Eye (tissue), 1 donor: Measurements from ENCODE around the gene LZIC.
A peak's percentile ranks its signal among the peaks of the same experiment; 100 is the strongest.
"Not testable (repeated sequence)": the region's sequence is repeated elsewhere in the genome, so short reads cannot be mapped to it uniquely, and the experiment has no call there.

Experiments
- DNase-seq: peaks from one replicate; pipeline ENCODE4 v3.0.0-alpha.2; 2015

LZIC gene

DNA sequence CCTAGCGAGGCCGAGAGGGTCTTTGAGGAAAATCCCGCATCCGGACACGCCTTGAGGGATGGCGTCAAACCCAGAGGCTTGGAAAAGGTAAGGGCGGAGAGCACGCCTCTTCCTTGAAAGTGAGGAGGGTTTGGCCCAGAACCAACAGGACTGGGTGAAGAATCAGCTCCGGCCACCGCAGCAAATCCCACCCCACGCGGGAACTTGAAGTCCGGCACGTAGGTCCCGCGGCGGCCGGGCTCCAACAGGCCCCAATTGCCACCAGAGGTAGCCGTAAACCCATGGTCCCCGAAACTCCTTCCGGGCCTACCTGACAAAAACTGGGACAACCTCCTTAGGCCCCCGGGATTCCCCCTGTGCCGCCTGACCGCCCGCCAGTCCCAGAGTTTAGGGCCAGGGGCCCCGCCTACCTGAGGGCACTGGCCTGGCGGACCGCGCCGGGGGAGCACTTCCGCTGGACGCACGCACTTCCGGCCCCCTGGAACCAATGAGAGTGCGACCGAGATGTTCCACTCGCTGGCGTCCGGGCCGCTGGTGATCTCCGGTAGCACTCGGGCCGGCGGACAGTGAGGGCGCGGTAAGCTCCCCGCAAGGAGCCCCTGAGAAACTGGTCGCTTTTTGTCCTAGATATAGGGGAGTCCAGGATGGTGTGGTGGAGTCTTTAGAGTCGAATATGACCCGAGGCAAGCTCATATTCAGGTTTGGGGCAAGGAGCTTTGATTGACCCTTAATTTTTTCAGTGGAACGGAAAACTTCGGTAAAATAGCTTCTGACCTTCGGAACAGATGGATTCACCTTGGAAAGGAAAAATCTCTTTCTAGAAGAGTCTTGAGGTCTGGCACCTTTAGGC lies at the start of gene LZIC, which contains the start of gene NMNAT1:
TSS of gene LZIC (minus strand) at position 453 of the 850 bp plus-strand sequence. CDS start 6,772 bp downstream, outside the sequence.
TSS of gene NMNAT1 (plus strand) at position 537 of the 850 bp plus-strand sequence. CDS start 28,599 bp downstream, outside the sequence.
- DNase-seq = peak; percentile 97

DNA sequence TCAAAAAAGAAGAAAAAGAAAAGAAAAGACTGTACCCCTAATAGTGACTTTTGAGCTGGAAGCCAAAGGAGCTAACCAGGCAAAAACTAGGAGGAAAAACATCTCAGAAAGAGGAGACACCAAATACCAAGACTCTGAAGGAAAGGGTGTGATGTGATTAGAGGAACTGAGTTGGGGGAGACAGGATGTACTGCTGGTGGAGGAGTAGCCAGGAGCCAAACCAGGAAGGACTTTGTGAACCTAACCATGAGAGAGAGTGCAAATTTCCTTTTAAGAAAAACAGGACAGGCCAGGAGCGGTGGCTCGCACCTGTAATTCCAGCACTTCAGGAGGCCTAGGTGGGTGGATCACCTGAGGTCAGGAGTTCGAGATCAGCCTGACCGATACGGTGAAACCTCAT lies 49.7 kb upstream of the LZIC start:
- no peak for DNase-seq

DNA sequence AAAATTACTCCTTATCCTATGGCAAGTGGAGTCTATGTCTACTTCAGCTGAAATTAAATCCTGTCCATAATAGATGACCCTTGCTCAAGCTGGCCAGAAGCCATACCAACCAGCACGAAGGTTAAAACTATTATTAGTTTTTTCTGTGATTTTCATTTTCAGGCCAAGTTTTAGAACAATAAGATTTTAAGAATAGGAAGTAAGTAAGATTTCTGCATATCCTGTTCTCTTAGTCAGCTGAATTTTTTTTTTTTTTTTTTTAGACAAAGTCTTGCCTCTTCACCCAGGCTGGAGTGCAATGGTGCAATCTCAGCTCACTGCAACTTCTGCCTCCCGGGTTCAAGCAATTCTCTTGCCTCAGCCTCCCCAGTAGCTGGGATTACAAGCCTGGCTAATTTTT lies 47.8 kb upstream of the LZIC start:
- DNase-seq = no peak

DNA sequence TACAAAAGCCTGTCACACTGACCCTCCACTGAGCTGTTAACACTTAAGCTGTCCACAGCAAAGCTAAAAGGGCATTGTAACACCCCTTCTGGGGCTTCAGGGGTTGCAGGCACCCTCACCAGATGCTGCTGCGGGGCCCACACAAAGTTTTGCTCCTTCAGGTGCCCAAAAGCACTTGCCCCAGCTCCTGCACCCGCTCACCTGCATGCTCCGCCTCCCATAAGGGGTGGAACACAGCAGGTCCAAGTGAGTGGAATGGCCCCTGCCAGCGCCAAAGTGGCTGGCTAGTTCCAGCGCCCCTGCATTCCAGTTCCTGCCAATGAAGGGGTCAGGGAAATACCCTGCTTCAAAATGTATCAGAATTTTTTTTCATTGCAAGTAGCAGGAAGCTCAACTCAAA lies 46.6 kb upstream of the LZIC start:
- DNase-seq = no peak

DNA sequence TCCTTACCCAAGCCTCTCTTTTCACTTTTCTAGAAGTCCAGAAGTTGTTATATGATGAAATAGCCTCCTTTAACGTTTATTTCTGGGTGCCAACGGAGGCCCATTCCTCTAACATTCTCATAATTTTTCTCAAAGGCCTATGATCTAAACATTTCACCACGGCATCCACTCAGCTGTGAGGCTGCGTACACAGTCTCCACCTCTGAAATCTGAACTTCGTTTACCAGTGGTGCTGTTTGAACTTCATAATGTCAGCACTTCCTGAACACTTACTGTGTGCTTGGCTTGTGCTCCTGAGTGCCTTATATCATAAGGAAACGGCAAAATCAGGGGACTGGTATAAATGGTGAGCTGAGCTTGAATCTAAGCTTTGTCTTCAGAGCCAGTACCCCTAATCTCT lies 41.8 kb upstream of the LZIC start:
- no peak for DNase-seq

DNA sequence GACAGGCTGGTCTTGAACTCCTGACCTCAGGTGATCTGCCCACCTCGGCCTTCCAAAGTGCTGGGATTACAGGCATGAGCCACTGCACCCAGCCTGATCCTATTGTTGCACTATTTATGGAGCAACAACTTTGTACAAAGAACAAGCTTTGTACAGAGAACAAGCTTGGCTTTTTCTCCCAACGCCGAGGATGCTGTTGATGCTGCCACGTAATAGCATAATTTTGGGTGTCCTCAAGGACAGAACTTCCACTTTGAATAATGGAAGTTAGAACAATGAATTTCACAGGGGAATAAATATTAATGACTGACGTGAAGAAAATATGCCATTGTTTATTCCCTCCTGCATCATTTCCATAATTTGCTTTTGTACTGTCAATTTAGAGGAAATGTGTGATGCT lies 41.1 kb upstream of the LZIC start:
- no peak for DNase-seq

DNA sequence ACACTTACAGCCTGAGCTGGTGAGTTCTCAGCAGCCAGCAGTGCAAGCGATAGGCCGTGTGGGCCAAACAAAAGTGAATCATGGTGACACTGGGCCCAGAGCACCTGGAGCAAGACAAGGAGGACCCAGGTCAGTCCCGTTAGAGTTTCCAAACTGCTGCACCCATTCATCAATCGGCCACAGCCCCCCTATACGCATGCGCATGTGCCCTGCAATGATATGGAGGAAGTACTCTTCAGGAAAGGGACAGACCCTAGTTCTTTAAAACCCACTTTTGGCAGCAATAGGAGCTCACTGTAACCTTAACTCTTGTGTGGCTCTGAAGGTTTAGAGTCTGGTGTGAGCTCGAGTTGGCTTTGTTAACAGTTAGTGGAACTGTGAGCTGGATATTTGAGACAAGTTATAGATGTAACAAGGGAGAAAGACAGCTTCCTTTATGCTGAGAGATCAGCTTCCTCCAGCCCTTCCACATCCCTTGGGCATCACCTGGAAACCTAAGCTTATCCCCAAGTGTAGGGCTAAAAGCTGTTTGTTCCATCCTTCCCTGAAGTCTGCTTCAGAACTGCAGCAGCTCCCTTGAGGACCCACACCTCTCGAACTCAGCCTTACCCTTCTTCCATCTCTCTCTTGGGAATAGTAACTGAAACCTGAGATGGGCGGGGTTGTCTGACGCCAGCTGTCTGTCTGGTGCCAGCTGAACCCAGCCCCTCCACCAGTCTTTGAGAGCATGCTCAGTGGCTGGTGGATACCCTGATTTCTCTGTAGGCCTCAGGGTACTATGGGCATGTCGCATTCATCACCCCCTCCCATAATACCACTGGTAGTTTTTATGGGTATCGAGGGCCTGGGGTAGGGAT lies 17.7 kb upstream of the LZIC start:
- peak; percentile 47 for DNase-seq

DNA sequence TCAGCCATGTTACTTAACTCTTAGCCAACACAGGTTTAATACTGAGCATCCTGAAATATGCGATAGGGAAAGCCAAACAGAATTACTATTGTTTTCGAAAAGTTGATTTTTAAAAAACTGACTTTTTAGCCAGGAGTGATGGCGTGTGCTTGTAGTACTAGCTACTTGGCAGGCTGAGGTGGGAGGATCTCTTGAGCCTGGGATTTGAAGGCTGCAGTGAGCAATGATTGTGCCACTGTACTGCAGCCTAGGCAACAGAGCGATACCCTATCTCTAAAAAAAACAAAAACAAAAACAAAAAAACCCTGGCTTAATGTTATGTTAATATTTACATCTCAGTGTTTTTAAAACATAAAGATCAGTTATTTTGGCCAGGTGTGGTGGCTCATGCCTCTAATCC lies 16.8 kb upstream of the LZIC start:
- DNase-seq = no peak

DNA sequence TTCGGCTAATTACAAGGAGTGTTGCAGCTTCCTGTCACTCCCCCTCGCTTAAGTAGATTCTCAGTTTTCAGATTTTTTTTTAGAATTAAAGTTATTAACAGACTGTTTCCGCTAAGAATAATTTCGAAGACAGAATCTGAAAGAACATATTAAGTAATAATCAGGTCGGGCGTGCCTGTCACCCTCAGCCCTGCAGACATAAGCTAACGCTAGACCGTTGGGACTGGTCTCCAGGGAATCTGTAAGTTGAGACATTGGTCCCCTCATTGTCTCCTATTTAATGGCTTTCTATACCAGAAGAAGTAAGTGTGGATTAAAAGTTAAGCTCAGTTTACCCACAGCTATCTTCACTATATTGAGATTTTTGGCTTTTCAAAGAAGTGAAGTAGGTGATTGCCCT lies 14.5 kb upstream of the LZIC start:
- no peak for DNase-seq

DNA sequence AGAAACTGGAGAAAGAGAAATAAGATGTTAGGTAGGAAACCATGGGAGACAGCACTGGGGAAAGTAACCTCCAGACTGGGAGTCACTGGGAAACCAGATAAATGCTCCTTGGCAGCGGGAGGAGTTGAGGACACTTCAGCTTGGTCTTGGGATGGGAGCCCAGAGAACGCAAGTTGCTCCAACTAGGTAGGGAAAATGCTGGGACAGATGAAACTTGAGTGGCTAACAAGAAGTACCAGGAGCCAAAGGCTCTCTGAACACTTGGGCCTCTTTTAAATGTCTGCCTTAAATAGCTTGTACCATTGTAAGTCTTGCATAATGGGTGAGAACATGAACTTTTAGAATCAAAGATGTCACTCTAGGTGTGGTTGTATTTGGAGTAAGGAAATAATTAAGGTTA lies 3.1 kb upstream of the LZIC start:
- DNase-seq = no peak

DNA sequence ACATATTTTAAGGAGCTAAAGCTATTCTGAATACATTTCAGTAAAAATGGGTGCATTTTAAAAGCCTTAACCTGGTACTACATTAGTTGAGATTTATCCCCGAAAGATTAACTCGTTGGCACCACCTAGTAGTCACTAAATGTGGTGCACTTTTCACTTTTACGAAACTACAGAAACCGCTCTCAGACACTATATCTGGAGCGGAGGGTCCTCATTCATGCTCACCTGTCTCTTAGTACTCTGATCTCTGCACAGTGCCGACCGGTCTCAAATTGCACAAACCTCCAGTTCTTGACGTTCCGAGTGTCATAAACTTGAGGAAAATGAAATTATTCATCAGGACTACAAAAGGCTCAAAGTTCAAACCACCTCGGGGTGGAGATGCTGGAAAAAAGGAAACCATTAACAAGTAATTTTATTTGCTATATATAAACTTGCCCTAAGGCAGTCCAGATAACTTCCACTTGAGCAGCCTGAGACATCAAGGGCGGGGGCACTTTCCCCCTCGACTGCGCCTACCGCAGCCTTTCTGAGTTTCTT lies 722 bp downstream of the LZIC start:
- peak; percentile 82 for DNase-seq

DNA sequence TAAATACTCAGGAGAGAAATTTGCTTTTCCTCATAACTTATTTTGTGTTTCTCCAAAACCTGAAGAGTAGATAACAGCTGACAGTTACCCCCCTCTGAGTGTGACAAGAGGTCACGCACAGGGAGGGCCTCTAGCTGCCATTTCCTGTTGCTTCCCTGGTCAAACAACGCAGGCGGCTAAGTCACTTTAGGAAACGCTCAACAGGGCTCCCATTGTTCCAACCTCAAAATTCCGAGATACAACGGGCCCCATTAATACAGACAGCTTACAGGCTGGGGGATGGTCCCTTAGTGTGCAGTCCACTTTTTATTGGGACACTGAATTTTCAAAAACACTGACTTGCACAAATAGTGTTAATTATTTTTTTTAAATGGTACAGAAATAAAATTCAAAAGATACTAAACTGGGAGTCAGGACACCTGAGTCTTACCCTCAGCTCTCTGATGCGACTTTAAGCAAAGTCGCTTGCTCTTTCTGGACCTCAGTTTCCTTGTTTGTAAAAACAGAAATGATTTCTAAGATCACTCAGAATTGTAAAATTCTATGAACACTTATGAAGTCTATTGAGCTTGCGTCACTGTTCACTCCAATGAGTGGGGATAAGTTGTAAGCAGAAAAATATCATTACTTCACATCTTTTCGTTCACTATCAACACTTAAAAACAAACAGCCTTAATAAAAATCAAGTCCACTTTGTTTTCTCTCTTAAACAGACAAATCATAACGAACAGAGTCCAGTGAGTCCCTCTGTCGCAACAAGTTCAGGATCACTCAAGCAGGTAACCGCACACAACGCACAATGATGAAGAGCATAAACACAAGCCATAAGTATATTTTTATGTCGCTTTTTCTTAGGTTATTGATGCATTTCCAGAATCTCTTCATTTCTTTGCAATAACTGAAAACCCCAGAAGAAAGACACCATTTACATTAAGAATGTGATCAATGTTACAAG lies 13.5 kb downstream of the LZIC start:
- DNase-seq = peak; percentile 70

DNA sequence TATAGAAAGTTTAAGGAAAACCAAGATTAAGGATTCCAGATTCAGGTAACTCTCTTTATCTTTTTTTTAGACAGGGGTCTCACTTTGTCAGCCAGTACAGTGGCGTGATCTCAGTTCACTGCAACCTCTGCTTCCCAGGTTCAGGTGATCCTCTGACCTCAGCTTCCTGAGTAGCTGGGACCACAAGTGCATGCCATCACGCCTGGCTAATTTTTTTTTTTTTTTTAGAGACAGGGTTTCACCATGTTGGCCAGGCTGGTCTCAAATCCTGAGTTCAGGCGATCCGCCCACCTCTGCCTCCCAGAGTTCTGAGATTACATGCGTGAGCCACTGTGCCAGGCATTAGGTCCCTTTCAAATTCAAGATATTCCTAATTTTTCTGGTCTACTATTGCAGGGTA lies 15.9 kb downstream of the LZIC start:
- no peak for DNase-seq

DNA sequence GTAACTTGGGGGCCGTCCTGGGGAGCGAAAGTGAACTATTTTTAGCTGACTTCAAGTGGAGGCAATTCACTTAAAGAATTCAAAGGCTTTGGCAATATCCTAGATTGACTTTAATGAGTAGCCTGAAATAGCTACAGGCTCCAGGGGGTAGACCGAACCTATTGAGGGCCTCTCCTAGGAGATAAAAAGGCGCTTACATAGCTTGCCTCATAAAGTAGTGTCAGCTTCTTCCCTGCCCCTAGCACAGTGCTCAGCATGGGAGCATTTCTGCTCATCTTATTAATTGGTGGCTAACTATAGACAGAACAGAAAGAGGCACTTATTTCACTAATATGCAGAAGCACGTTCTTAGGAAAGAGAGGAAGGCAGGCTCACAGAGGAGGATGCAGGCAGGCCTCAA lies 20.8 kb downstream of the LZIC start:
- DNase-seq = peak; percentile 55

DNA sequence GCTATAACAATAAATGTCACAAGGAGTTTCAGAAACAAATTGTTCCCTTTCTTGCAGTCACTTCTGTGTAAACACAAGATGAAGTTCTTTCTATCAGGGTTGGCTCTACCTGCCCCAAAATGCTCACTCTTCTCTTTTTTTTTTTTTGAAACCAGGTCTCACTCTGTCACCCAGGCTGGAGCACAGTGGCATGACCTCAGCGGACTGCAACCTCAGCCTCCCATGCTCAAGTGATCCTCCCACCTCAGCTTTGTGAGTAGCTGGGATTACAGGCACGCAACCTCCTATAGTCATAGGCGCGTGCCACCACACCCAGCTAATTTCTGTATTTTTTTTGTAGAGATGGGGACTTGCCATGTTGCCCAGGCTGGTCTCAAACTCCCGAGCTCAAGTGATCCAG lies 22.6 kb downstream of the LZIC start:
- no peak for DNase-seq

DNA sequence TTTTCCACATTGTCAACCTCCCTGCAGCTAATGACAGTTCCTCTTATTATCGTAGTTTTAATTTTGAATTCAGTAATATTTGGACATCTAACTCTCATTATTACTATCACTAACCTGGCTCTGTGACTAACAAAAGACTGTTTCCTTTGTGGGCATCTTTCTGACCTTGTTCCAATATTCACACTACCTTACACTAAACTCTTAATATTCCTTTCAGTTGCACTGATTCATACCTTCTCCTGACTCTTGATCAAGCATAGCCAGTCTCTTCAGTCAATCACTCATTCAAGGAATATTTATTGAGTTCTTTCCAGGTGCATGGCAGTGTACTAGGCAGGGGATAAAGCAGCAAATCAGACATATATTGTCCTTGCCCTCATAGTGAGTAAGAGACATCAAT lies 25.3 kb downstream of the LZIC start:
- no peak for DNase-seq

DNA sequence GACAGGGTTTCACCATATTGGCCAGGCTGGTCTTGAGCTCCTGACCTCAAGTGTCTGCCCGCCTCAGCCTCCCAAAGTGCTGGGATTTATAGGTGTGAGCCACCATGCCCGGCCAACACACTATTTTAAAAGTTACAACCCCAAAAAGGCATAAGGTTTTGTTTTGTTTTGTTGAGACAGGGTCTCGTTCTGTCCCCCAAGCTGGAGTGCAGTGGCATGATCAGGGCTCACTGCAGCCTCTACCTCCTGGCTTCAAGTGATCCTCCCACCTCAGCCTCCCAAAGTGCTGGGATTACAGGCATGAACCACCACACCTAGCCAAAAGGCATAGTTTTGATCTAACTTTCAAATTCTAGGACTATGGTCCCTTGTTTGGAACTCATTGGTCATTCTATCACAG lies 25.7 kb downstream of the LZIC start:
- DNase-seq = not testable (repeated sequence)

DNA sequence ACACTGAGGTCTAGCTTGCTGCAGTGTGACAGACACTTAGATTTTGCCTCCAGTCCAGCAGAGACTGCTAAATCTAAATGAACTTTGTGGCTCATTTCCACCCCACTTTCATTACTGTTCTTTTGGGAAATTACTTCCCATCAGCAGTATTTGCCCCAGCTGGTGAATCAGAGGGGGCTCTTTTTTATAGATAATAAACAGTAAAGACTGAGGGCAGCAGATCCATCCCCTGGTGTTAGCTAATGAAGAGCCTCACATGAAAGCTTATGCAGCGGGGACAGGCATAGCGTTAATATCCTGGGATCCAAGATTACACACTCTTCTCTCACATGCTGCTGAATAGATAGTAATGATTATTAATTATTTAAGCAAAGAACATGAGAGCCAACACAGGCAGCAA lies 26.7 kb downstream of the LZIC start:
- no peak for DNase-seq

DNA sequence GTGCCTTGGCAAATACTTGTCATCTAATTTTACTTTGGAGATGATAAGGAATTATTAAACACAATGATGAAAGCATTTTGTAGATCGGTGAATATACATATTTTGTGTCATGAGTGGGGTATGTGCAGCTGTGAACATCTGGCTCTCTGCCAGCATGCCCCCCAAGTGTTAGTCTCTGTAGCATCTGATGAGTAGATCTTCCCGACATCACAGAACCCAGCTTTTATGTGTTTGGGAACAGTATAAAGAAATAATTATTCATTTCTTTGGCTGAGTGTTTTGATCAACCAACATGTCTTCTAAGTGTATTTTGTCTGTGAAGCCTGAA lies 28.6 kb downstream of the LZIC start:
- no peak for DNase-seq

DNA sequence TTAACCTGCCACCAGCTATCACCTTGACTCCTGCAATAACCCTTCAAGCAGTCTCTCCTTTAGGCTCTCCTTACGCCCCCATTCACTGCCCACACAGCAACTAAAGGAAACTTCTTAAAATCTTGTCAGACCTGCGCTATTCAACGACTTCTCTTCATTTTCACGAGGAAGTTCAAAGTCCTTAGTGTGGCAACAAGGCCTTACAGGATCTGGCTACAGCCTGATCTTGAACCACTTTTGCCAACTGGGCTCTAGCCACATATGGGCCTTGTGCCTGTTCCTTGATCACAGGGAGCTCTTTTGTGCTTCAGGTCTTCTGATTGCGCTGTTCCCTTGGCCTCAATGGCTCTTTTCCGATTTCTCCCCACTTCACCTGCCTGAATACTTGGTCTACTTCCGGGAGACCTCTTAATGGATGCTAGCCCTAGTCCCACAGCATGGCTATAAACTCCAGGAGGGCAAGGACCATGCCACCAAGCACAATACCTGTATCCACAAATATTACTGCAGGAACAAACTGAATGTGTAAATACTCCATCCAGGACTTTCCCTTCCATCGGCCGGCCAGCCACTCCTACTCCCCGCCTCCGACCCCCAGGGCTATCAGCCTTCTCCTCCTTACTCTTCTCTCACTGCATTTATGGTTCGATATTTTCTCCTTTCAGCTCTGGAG lies 30.8 kb downstream of the LZIC start:
- DNase-seq = no peak

DNA sequence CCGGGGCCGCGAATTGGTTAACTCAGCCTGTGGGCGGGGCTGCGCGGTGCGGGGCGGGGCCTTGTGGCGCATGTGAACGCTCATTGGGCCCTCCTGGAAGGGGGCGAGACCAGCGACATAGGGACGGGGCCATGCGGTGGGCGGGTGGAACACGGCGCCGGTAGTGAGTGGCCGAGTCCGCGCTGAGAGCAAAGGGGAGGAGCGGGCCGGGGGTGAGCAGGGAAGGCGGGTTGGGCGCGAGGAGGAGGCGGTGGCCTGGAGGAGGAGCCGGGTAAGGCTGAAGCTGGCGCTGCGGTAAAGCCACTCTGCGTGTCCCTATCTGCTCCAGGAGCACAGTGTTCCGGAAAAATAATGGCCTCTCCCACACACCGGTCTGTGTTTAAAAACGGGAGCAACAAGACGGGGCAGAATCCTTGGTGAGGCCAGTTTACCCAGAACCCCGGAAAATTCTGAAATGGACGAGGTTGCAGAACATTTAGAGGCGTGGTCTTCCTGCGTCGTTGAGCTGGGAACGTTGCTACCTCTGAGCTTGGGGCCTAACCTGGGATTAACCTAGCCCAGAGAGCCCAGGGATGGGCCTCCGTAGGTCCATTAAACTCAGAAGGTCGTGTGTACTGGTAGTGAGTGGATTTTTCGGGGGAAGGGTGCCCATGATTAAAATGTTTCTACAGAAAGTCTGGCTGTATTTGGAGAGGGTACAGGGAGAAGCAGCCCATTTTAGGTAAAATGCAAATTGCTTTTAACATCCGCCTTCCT lies 32.6 kb downstream of the LZIC start:
- DNase-seq = peak; percentile 99
